Forelimb muscle (tissue), 1 donor: ENCODE measurements around the gene SYT9. TPM values are rescaled to one million over a fixed set of nuclear protein-coding genes. Genes with fewer than 3 reads are reported as not detected.
"Not testable (repeated sequence)": the region's sequence is repeated elsewhere in the genome, so short reads cannot be mapped to it uniquely, and the experiment has no call there.

Experiments used
- DNase-seq: peaks from one replicate; pipeline ENCODE4 v3.0.0-alpha.2; 2013; ENCODE audit warnings: low read depth
- polyA plus RNA-seq: library from polyadenylated mRNA; unstranded; fragments of 120-200 nt; gene quantifications from one replicate; pipeline ENCODE4 v1.2.1, GENCODE V29; 2013; ENCODE audit not compliant: insufficient read length

SYT9 gene
- polyA plus RNA-seq, 1 donor = 0.46 TPM

DNA sequence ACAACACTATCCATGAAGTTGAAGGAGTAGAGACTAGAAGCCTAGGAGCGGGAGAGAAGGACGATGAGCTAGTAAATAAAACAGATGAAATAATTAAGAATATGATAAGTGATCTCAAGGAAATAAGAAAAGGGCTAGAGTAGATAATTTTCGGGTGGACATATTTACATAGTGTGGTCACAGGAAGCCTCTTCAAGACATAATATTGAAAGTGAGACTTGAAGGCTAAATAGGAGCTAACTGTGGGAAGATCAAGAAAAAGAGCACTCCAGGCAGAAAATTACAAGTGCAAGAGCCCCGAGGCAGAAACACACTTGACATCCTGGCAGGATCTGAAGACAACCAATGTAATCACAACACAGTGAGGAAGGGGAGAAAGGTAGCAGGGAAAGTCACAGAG, 250.2 kb downstream of the SYT9 start:
- no peak for DNase-seq

DNA sequence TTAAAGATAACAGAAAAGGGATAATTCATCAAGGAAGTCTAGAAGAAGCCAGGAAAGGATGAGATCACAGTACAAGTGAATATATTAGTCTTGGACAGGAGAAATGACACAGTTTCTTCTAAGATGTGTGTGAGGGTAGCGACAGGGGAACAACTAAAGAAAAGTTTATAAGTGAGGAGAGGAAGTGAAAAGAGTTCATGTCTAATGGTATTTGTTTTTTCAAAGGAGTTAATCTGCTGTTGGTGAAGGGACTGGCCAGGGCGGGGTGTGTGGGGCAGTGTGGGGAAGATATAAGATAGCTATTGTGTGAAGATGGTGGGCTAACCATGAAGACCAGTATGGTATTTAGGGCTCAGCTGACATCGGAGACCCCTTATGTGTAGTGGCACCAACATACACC, 254.5 kb downstream of the SYT9 start:
- DNase-seq = no peak

DNA sequence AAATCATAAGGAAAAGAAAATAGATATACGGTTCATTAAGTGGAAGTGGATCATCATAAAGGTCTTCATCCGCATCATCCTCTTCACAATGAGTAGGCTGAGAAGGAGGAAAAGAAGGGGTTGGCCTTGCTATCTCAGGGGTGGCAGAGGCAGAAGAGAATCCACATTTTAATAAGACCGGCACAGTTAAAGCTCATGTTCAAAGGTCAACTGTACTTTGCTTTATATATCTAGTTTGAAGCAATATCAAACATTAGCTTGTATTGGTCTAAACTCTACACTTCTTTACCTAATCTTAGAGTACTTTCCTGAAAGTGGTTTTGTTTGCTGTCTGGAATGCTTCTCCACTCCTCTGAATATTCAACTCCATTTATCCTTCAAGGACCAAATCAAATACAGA, 256.4 kb downstream of the SYT9 start:
- DNase-seq = no peak

DNA sequence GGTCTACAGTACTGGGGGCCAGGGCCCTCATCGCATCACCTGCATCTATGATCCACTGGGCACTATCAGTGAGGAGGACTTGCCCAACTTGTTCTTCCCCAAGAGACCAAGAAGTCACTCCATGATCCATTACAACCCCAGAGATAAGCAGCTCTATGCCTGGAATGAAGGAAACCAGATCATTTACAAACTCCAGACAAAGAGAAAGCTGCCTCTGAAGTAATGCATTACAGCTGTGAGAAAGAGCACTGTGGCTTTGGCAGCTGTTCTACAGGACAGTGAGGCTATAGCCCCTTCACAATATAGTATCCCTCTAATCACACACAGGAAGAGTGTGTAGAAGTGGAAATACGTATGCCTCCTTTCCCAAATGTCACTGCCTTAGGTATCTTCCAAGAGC, 258.3 kb downstream of the SYT9 start:
- DNase-seq = no peak

DNA sequence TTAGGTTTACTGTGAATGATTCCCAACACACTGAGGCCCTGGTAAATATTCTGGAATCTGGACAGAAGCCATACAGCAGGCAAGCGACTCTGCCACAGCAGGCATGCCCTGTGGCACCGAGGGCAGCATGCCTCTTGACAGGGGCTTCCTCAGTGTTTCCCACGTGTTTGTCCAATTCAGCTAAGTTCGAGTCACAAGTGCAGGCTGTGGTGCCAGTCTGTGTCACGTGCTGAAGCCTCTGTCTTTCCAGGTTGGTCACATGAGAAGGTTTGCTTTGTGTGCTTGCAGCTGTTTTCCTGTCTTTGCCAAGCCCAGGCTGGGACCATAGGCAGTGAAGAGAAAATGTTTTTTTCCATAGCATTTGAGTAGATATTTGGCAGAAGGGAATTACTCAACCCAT, 259.7 kb downstream of the SYT9 start:
- no peak for DNase-seq

DNA sequence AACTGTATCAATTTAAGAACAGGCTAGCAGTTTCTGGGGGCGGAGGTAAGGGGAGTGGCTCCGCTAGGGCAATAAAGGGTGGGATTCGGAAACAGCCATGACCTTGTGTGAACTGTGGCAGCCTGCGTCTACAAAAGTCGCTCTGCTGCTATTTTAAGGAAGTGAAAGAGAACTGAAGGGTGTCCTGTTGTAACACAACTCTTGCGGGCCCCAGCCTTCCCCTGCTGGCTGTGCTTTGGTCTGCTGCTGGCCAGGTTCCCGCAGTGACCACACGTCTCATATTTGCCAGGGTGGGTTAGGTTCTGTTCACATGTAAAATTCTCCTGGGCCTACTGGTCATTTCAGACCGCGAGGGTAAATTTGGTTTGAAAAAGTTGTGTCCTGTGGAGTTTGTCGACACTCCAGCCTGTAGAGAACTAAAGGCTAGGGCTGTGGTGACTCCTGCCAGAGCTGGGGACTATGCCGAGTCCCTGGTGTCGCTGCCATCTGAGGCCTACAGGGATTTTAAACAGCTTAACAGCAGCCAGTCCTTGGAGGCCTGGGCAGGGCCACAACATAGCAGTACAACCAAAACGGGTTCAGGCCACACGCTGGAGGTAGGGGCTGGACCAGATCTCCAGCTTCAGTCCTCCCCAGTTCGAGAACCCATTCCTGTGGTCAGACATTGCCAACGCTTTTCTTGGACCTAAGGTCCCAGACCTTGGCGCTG, 261.0 kb downstream of the SYT9 start:
- DNase-seq = no peak

DNA sequence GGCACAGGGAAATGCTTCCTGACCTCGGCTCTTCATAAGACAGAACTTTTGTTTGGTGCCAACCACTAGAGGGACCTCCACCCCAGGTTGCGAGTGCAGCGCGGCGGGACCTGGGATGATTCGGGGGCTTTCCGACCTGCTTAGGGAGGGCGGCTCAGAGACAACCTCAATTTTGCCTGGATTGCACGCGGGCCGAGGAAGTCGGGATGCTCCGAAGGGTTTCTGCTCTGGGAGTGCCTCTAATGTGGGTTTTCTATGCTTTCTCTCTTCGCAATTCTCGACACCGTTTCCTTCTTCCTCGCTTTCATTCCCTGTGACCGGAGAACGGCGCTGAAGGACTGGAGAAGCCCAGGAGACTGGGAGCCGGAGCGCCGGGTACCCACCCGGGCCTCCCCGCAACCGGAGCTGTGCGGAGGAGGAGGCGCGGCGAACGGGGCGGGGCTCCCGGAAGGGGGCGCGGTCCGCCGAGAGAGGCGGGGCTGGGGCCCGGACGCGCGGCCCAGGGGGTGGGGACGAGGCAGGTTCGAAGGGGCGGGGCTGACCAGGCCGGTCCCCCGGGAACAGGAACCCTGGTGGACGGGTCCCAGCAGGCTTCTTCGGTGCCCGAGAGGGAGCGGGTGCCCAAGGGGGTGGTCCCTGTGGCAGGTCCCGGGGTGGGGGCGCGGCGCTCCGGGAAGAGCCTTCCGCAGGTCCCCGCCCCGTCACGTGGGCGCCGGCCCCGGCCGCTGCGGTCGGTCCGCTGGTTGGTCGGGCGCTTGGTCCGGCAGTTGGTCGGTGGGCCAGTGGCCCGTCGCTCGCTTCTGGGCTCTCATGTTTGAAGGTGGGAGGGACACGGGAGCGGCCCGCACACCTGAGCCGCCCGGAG, 261.8 kb downstream of the SYT9 start, which contains the start of gene PPFIBP2:
Gene PPFIBP2, plus strand, starts transcription at position 766 of the 865 bp plus-strand sequence. CDS start 35,477 bp downstream, outside the sequence.
- no peak for DNase-seq

DNA sequence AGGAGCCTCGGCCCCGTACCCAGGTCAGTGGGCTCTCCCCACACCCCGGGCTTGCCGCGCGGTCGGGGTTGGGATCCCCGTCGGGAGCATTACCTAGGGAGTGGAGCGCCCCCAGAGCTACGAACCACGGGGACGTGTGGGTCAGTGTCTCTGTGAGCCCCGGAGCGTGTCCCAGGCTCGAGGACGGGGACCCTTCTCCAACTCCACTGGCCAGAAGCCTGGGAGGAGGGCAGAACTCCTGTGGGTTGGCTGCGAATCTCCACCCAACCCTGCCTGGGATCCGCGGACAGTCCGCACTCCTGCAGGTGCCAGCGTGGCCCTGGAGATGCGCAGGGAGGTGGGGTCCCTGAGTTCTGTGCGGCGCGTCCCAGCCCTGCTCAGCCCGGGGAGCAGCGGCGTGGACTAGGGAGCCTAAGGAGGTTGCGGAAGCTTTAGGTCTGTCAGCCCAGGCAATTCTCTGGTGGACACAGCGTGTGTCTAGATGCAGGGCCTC, 262.4 kb downstream of the SYT9 start:
- no peak for DNase-seq

DNA sequence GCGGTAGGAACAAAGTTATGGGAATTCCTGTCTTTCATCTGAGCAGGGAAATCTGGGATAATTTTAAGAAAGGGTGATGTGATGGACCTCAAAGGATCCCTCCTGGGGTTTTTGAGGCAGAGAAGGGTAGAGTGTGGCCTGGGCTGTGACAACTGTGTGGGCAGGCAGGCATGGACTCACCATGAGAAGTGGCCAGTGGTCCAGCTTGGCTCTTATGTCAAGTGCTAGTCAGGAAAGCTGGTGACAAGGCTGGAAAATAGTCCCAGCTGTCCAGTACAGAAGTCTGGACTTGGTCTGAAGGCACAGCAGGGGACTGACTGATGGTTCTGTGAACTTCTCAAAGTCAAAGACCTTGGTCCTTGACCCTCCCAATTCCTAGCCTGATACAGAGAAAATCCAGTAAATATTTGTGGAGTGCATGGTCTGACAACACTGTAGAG, 263.8 kb downstream of the SYT9 start:
- DNase-seq = no peak

DNA sequence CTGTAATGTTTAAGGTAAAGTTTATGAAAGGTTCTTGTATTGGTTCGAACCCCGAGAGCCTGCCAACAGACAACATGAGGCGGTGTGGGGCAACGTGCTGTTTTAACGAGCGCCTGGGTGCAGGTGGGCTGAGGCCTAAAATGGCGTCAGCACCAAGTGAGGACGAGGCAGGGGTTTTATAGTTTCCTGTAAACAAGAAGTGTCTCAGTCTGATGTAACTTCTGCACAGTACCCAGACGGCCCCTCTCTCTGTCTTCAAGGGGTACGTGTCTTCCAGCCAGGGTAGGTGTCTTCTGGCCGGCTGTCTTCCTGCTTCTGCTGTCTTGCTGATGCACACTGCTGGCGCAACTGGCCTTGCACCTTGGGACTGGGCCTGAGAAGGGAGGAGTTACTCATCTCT, 264.8 kb downstream of the SYT9 start:
- DNase-seq = no peak

DNA sequence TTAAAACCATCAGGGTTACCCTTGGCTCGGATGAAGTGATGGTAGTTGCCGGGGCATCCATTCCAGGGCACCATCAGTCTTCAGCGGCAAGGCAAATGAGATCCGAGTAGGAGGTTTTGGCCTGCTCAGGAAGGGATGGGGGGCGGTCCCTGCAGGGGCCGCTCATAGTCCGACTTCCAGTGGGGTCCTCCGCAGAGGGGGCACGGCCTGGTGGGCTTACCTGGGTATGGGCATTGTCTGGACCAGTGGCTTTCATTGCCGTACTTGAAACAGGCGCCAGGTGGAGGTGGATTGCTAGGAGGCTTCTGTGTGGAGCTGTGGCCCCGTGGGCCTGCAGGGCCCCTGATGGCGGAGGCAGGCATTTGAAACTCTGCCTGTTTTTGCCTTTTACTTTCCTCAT, 266.0 kb downstream of the SYT9 start:
- not testable (repeated sequence) for DNase-seq

Other genes with a start within 250 kb of the SYT9 start
- 2.4 TPM for gene ZNF214, start 231.6 kb upstream of the SYT9 start, polyA plus RNA-seq
- not detected for gene NLRP14, start 231.4 kb upstream of the SYT9 start, polyA plus RNA-seq
- gene RBMXL2, start 162.9 kb upstream of the SYT9 start, polyA plus RNA-seq = not detected
- gene OLFML1, start 233.6 kb downstream of the SYT9 start, polyA plus RNA-seq = 35.0 TPM